MM.1S (cell line): ENCODE results near the gene GOLGA6A.
"Not testable (repeated sequence)": the region's sequence is repeated elsewhere in the genome, so short reads cannot be mapped to it uniquely, and the experiment has no call there.

Source experiments
- DNase-seq: peaks from one replicate; pipeline ENCODE4 v3.0.0-alpha.2; 2015
- H2AFZ ChIP-seq: fragments of 300-600 bp; sonication (generic); 2 replicates; pipeline ENCODE4 v1.6.0; 2016; ENCODE audit warnings: antibody characterized with exemption, low read length
- H3F3A ChIP-seq: fragments of 300-600 bp; sonication (generic); 2 replicates; pipeline ENCODE4 v1.6.1; 2016; ENCODE audit warnings: mild to moderate bottlenecking, antibody characterized with exemption, low read length, moderate library complexity, mixed read lengths; ENCODE audit not compliant: insufficient read depth
- H3K27ac ChIP-seq: fragments of 300-600 bp; sonication (generic); 2 replicates; pipeline ENCODE4 v1.5.1; 2016; ENCODE audit warnings: mild to moderate bottlenecking, low read length
- H3K27me3 ChIP-seq: fragments of 300-600 bp; sonication (generic); replicated peaks from 2 replicates; pipeline ENCODE4 v1.6.0; 2016; ENCODE audit warnings: low read length; ENCODE audit not compliant: insufficient read depth
- H3K36me3 ChIP-seq: fragments of 300-600 bp; sonication (generic); replicated peaks from 2 replicates; pipeline ENCODE4 v1.6.1; 2016; ENCODE audit warnings: mild to moderate bottlenecking, low read length, mixed read lengths; ENCODE audit not compliant: insufficient read depth
- H3K4me1 ChIP-seq: fragments of 300-600 bp; sonication (generic); 2 replicates; pipeline ENCODE4 v1.6.1; 2016; ENCODE audit warnings: low read length, mixed read lengths
- H3K4me2 ChIP-seq: fragments of 300-600 bp; sonication (generic); 2 replicates; pipeline ENCODE4 v1.6.0; 2016; ENCODE audit warnings: low read depth, low read length
- H3K4me3 ChIP-seq: fragments of 300-600 bp; sonication (generic); 2 replicates; pipeline ENCODE4 v1.5.1; 2016; ENCODE audit warnings: low read length, mixed read lengths
- H3K79me2 ChIP-seq: fragments of 300-600 bp; sonication (generic); 2 replicates; pipeline ENCODE4 v1.6.1; 2016; ENCODE audit warnings: mixed run types, low read length, mixed read lengths
- H3K9ac ChIP-seq: fragments of 300-600 bp; sonication (generic); 2 replicates; pipeline ENCODE4 v1.6.1; 2016; ENCODE audit warnings: low read length, mixed read lengths
- H3K9me2 ChIP-seq: fragments of 300-600 bp; sonication (generic); replicated peaks from 2 replicates; pipeline ENCODE4 v1.6.1; 2016; ENCODE audit warnings: mild to moderate bottlenecking, low read length, mixed read lengths; ENCODE audit not compliant: insufficient read depth
- H3K9me3 ChIP-seq: fragments of 300-600 bp; sonication (generic); replicated peaks from 2 replicates; pipeline ENCODE4 v1.6.1; 2016; ENCODE audit warnings: mild to moderate bottlenecking, low read length, mixed read lengths; ENCODE audit not compliant: insufficient read depth
- H4K20me1 ChIP-seq: fragments of 300-600 bp; sonication (generic); 2 replicates; pipeline ENCODE4 v1.6.1; 2016; ENCODE audit warnings: mild to moderate bottlenecking, low read length, moderate library complexity, mixed read lengths; ENCODE audit not compliant: insufficient read depth
- CTCF ChIP-seq: fragments of 300-600 bp; sonication (generic); IDR thresholded peaks from 2 replicates; pipeline ENCODE4 v1.5.1; 2016; ENCODE audit warnings: antibody characterized with exemption, low read length, mixed read lengths
- EZH2 ChIP-seq: fragments of 300-600 bp; sonication (generic); optimal IDR thresholded peaks from 2 replicates; pipeline ENCODE3; 2017; ENCODE audit warnings: low read depth, mild to moderate bottlenecking, antibody characterized with exemption, low read length, mixed read lengths
- EZH2phosphoT487 ChIP-seq: fragments of 300-600 bp; sonication (generic); IDR thresholded peaks from 2 replicates; pipeline ENCODE4 v1.6.1; 2018; ENCODE audit warnings: antibody characterized with exemption, low read length

Gene GOLGA6A

GRCh38 chr15:74055804-74056203 lies 26.5 kb downstream of the GOLGA6A start:
- Histone ChIP-seq H3K27ac (no peak overlapping the region), H3K9ac (no peak overlapping the region), H3K36me3 (no peaks in the 10 kb centered on the region), H2AFZ (no peak overlapping the region), H3K9me2 (no peaks in the 10 kb centered on the region), H3K27me3 (peaks cover 15% of the 10 kb centered on the region), H3K4me3 (no peak overlapping the region), H3K4me1 (no peaks in the 10 kb centered on the region), H3K4me2 (no peak overlapping the region), H3F3A (no peaks in the 10 kb centered on the region), H3K9me3 (no peaks in the 10 kb centered on the region), H3K79me2 (no peaks in the 10 kb centered on the region), H4K20me1 (no peaks in the 10 kb centered on the region)
- no peak for DNase-seq
- TF ChIP-seq EZH2phosphoT487 (no peak), CTCF (no peak), EZH2 (no peak)

DNA sequence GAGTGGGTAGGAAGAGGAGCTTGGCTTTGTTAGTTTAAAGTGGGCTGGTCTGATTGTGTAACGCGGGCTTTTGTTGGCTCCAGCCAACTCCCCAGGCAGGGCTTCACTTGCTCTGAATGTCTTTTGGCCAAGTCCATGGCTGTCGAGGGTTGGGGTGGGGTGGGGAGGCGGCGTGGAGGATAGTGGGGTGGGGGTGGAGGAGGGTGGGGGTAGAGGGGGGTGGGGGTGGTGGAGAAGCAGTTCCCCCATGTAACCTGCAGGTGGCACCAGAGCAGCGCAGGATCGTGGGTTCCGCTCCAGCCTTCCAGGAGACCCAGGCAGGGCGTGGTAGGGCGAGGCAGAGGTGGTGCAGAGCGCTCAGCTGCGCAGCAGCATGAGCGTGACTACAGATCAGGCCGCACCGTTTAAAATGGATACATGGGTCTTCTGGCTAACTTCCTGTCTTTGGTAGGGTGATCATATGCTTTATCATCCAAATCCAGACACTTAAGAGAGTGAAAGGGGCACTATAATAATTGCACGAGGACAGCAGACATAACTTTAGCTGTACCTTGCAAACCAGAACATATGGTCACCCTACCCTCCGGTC lies 28.3 kb downstream of the GOLGA6A start:
- Histone ChIP-seq H4K20me1 (no peaks in the 10 kb centered on the region), H3K4me2 (no peak overlapping the region; the same call in 1 of the 2 replicates), H3K9me3 (no peaks in the 10 kb centered on the region), H3K4me1 (no peaks in the 10 kb centered on the region), H3K4me3 (no peak overlapping the region), H2AFZ (no peak overlapping the region), H3F3A (no peaks in the 10 kb centered on the region), H3K27ac (no peak overlapping the region), H3K9me2 (no peaks in the 10 kb centered on the region), H3K27me3 (peaks cover 15% of the 10 kb centered on the region), H3K36me3 (no peaks in the 10 kb centered on the region), H3K79me2 (no peaks in the 10 kb centered on the region), H3K9ac (no peak overlapping the region)
- TF ChIP-seq EZH2: no peak
- TF ChIP-seq CTCF: peak; percentile 30
- DNase-seq: peak; percentile 50

DNA sequence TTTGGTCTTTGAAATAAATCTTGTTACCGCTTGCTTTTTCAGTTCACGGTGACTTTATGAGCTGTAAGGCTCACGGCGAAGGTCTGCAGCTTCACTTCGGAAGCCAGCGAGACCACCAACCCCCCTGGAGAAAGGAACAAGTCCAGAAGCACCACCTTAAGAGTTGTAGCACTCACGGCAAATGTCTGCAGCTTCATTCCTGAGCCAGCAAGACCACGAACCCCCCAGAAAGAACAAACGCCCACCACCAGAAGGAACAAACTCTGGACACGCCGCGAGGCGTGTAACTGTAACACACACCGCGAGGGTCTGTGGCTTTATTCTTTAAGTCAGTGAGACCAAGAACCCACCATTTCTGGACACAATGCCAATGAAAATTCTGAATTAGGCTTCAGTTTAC lies 28.8 kb downstream of the GOLGA6A start:
- Histone ChIP-seq H2AFZ (no peak overlapping the region), H3K27me3 (peaks cover 15% of the 10 kb centered on the region), H4K20me1 (no peaks in the 10 kb centered on the region), H3K9ac (no peak overlapping the region), H3K4me1 (no peaks in the 10 kb centered on the region), H3K9me3 (no peaks in the 10 kb centered on the region), H3K36me3 (no peaks in the 10 kb centered on the region), H3K27ac (no peak overlapping the region), H3F3A (no peaks in the 10 kb centered on the region), H3K4me2 (no peak overlapping the region), H3K79me2 (no peaks in the 10 kb centered on the region), H3K9me2 (no peaks in the 10 kb centered on the region), H3K4me3 (no peak overlapping the region)
- TF ChIP-seq EZH2phosphoT487: no peak
- TF ChIP-seq CTCF: no peak
- TF ChIP-seq EZH2: no peak
- no peak for DNase-seq

- not testable (repeated sequence) for H3K4me2 ChIP-seq
These were observed 29.8 kb downstream of the GOLGA6A start for GRCh38 chr15:74052271-74053260.

More at GRCh38 chr15:74052271-74053260, 29.8 kb downstream of the GOLGA6A start:
- not testable (repeated sequence) for H3K27ac ChIP-seq, H3K79me2 ChIP-seq, H4K20me1 ChIP-seq, H3K9me3 ChIP-seq, DNase-seq, H3K9me2 ChIP-seq, H3K4me1 ChIP-seq, H3F3A ChIP-seq, H3K9ac ChIP-seq, H3K4me3 ChIP-seq, H3K36me3 ChIP-seq, H2AFZ ChIP-seq
- peaks cover 15% of the 10 kb centered on the region for H3K27me3 ChIP-seq
